GM18868 (cell line): ENCODE measurements around the gene KIF13A.
"Not testable (repeated sequence)": the region's sequence is repeated elsewhere in the genome, so short reads cannot be mapped to it uniquely, and the experiment has no call there.

Experiments used
- ATAC-seq: cut with Tn5 transposase; IDR thresholded peaks from one replicate; pipeline ENCODE4 v1.9.1; 2021; ENCODE audit warnings: mild to moderate bottlenecking, moderate library complexity; ENCODE audit not compliant: unreplicated experiment

Gene KIF13A

GRCh38 chr6:17813542-17813941 is 173.9 kb downstream of the KIF13A start:
- no peak for ATAC-seq

DNA sequence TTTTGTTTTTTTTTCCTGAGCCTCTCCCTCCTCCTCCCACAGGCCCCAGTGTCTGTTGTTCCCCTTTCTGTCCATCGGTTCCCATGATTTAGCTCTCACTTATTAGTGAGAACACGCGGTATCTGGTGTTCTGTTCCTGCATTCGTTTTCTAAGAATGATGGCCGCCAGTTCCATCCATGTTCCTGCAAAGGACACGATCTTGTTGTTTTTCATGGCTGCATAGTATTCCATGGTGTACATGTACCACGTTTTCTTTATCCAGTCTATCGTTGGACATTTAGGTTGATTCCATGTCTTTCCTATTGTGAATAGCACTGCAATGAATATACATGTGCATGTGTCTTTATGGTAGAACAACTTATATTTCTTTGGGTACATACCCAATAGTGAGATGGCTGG is 175.1 kb downstream of the KIF13A start:
- no peak for ATAC-seq

DNA sequence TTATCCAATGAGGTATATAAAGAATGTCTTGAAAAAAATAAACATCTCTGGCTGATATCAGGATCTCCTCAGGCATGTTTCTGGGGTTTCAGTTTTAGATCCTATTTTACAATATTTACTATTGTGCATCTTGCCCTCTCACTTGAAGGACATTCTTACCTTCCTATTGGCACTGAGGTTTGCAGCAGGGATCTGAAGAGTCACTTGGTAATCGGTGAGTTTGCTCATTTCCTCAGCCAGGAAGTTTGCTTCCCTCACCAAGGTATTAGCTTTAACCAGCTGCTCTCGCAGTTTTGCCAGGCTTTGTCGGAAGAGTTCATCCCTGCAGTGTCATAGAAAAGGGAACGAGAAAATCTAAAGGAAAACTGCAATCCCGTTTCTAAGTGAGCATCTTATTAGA is 178.8 kb downstream of the KIF13A start:
- no peak for ATAC-seq

- ATAC-seq, result not testable (repeated sequence)
These were observed 180.0 kb downstream of the KIF13A start for GRCh38 chr6:17807431-17807830.

- ATAC-seq, result no peak
These were observed 184.0 kb downstream of the KIF13A start for GRCh38 chr6:17803409-17803808.

DNA sequence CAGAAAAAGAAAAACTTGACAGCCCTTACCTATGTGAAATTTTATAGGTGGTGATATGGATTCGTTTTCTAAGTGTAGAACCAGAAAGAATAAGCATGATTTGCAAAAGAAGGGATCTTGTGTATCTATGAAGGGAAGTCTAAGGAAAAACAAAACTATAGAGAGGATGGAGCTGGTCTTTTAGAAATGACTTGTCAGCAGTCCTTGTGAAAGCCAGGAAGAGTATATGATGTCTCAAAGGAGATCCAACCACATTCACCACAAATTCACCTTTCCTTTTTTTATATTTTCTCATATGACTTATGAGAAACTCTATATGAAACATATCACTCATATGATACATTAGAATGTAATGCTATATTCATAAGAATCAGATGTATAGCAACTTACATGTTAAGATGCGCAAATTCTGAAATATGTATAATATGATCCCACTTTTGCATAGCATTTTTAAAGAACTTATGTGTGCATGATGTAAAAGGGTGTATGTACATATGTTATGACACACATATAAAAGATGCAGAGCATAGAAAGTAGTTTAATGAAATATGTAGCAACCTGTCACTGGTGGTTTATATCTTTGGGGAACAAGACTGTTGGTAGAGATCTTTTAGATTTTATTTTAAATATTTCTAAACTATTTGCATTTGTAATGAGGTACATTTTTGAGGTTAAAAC is 188.8 kb downstream of the KIF13A start:
- ATAC-seq, result no peak

GRCh38 chr6:17790489-17790888 is 196.9 kb downstream of the KIF13A start:
- no peak for ATAC-seq

DNA sequence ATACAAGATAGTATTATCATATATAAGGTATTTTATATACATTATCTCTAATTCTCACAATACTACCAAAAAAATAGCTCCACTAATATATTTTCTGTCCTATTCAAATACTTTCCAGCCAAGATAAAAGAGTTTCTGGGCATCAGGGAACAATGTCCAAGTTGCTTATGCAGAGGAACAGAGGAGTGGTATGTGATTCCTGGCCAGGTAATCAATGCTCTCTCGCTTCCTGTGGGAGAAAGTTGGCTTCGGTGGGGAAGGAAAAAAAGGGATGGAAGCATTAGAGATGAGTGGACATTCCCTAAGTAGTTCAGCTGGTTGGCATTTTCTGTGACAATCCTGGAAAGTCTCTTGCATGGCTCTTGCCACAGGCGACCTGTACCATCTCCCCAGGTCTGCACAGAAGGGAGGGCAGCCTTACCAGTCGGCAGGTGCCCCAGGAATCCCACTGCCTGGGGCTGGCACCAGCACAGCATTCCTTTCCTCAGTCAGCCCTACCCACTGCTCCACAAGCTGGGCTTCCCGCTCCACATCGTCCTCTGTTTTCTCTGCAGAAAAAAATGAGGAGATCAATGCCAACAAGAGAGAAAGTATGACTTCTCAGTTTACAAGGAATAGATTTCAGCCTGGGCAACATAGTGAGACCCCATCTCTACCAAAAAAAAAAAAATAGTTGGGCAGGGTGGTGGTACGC is 202.2 kb downstream of the KIF13A start:
- ATAC-seq, result no peak

DNA sequence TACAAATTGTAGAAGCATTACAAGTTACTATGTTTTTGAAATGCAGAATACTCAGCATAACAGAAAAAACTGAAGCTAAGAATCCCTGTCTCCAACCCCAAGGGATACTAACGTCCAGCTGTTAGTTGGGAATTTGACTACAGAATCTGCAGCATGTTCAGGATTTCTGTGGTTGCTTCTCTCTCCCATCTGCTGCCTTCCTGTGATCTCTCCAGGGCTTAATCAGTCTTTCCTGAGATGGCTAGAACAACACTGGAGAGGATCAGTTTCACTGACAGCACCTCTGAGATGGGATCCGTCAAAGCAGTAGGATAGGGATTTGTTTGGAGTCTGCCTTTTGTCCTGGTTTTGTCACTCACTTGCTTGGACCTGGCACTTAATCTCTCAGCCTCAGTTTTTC is 207.4 kb downstream of the KIF13A start:
- ATAC-seq, result no peak

GRCh38 chr6:17771609-17772008 is 215.8 kb downstream of the KIF13A start:
- ATAC-seq, result no peak

- ATAC-seq, result no peak
These were observed 218.6 kb downstream of the KIF13A start for GRCh38 chr6:17768881-17769280.

DNA sequence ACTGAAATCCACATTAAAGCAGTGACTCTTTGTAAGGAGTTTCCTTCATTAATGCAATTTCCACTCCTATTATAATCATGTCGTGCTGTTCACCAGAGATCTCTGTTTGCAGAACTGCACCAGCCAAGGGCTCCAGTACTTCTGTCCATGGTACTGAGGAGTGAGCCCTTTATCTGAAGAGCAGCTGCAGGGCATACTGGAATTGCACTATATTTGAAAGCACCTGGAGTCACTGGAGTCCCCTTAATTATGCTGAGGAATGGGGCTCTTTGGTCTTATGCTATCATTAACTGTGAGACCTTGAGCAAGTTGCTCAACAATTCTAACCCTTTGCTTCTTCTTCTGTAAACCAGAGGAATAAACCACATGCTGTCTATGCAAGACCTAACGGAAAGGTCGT is 219.0 kb downstream of the KIF13A start:
- ATAC-seq, result no peak

DNA sequence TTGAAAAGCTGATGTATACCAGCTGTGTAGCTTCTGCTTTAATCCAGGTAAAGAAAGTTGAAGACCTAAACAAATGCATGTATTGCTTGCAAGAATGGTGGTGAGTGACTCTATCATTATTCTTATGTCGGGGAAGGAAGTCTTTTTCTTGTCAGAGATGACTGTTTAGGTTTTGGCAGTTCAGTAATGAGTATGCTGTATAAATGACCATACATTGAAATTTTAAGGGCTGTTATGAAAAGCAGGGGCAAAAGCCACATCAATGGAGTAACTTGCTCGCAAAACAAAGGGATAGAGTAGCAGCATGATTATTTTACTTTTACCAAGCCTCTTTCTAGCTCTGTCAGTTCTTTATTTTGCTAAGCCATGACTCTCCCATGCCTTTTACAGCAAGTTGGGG is 224.8 kb downstream of the KIF13A start:
- no peak for ATAC-seq

DNA sequence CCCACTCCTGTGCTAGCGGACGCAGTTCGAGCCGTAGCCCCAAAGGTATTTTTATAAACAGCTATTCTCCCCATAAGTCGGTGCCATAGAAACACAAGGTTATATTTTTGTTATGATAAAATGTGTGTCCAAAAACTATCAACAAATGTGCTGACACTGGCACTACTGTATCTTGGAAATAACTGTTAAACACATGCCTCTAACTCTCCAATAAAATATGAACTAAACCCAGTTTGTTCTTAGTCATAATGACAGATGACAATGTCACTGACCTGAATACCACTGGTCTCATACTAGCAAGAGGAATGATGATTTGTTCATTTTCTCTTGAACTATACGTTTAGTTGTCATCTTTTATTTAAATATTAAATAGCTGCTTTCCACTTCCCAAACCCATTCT is 229.3 kb downstream of the KIF13A start:
- no peak for ATAC-seq

DNA sequence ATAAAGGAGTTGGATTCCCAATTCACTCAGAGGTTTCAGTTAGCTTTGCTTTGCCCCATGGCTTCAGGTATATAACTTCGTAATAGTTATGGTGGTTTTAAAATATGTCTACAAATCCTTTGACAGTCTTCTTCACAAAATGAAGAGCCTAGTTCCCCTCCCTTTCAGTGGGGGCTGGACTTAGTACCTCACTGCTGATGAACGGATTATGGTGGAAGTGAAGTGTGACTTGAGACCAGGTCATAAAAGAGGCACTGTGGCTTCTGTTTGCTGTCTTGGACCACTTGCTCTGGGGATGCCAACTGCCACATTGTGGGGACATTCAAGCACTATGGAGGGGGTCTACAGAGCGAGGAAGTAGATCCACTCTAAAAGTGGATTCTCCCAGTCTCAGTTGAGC is 233.2 kb downstream of the KIF13A start:
- ATAC-seq, result no peak

GRCh38 chr6:17745324-17745723 is 242.1 kb downstream of the KIF13A start:
- not testable (repeated sequence) for ATAC-seq

GRCh38 chr6:17744757-17745308 is 242.6 kb downstream of the KIF13A start:
- not testable (repeated sequence) for ATAC-seq

DNA sequence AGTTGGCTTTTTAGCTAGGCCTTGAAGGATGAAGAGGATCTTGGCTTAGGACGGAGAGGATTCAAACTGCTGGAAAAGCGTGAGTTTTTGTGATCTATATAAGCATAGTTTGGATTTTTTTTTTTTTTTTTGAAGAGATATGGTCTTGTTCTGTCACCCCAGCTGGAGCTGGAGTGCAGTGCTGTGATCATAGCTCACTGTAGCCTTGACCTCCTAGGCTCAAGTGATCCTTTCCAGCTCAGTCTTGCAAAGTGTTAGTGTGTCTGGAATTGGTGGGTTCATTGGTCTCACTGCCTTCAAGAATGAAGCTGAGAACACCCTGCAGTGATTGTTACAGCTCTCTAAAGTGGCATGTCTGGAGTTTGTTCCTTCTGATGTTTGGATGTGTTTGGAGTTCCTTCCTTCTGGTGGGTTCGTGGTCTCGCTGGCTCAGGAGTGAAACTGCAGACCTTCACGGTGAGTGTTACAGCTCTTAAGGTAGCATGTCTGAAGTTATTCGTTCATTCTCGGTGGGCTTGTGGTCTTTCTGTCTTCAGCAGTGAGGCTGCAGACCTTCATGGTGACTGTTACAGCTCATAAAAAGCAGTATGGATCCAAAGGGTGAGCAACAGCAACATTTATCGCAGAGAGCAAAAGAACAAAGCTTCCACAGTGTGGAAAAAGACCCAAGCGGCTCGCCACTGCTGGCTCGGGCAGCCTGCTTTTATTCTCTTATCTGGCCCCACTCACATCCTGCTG is 243.2 kb downstream of the KIF13A start:
- ATAC-seq, result no peak

DNA sequence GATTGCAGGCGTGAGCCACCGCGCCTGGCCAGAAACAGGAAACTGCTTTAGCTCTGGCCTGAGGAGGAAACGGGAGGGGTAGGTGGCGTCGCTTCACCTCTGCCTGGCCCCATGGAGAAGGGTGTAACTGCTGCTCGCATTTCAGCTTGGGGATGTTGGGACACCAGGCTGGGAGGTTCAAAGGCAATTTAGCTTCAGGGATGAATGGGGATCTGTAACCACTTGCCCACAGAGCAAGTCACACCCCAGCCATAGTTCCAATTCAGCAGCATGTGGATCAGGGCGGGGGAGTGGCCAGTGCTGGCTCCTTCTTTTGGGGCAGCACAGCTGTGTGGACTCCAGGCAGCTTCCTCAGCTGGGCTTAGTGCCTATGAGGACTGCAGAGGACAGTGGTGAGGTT is 245.9 kb downstream of the KIF13A start:
- no peak for ATAC-seq

GRCh38 chr6:17740559-17741220 is 246.7 kb downstream of the KIF13A start:
- no peak for ATAC-seq

GRCh38 chr6:17737704-17738252 is 249.7 kb downstream of the KIF13A start:
- no peak for ATAC-seq
